ENCODE measurements around the gene ALG14.

ALG14 gene

DNA sequence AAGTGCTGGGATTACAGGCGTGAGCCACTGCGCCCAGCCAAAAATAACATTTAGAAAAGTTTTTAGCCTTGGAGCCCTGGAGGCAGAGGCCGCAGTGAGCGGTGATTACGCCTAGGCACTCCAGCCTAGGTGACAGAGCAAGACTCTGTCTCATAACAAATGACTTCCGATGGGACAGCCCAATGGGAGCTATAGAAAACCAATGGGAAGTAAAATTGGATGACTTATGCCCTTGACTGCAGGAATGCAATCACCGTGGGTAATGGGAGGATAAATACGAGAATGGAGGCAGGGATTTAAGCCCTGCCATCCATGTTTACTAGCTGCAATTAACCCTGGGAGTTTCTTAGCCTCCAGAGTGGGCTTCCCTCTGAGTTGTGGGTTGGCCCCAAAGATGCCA lies 108.9 kb downstream of the ALG14 start (continued):
- TF ChIP-seq, protein P1, sequence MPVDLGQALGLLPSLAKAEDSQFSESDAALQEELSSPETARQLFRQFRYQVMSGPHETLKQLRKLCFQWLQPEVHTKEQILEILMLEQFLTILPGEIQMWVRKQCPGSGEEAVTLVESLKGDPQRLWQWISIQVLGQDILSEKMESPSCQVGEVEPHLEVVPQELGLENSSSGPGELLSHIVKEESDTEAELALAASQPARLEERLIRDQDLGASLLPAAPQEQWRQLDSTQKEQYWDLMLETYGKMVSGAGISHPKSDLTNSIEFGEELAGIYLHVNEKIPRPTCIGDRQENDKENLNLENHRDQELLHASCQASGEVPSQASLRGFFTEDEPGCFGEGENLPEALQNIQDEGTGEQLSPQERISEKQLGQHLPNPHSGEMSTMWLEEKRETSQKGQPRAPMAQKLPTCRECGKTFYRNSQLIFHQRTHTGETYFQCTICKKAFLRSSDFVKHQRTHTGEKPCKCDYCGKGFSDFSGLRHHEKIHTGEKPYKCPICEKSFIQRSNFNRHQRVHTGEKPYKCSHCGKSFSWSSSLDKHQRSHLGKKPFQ (tag by site-specific recombination; IDR thresholded peaks at IDR 0.05) = no peak
- no peak; the same call in 1 of the 2 replicates for TF ChIP-seq ZNF580 (tag by site-specific recombination; IDR thresholded peaks at IDR 0.05)
- TF ChIP-seq, protein P2, sequence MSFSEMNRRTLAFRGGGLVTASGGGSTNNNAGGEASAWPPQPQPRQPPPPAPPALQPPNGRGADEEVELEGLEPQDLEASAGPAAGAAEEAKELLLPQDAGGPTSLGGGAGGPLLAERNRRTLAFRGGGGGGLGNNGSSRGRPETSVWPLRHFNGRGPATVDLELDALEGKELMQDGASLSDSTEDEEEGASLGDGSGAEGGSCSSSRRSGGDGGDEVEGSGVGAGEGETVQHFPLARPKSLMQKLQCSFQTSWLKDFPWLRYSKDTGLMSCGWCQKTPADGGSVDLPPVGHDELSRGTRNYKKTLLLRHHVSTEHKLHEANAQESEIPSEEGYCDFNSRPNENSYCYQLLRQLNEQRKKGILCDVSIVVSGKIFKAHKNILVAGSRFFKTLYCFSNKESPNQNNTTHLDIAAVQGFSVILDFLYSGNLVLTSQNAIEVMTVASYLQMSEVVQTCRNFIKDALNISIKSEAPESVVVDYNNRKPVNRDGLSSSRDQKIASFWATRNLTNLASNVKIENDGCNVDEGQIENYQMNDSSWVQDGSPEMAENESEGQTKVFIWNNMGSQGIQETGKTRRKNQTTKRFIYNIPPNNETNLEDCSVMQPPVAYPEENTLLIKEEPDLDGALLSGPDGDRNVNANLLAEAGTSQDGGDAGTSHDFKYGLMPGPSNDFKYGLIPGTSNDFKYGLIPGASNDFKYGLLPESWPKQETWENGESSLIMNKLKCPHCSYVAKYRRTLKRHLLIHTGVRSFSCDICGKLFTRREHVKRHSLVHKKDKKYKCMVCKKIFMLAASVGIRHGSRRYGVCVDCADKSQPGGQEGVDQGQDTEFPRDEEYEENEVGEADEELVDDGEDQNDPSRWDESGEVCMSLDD (tag by site-specific recombination; IDR thresholded peaks at IDR 0.05) = no peak
- TF ChIP-seq ZNF184 (tag by site-specific recombination; IDR thresholded peaks at IDR 0.05) = no peak
- TF ChIP-seq PATZ1 (tag by site-specific recombination; IDR thresholded peaks at IDR 0.05) = no peak
- TF ChIP-seq ZNF843 (tag by site-specific recombination; IDR thresholded peaks at IDR 0.05) = peak; percentile 72
- TF ChIP-seq SCRT1 (tag by site-specific recombination; IDR thresholded peaks at IDR 0.05; ENCODE audit: borderline replicate concordance) = no peak
- no peak for TF ChIP-seq KLF9 (tag by site-specific recombination; IDR thresholded peaks at IDR 0.05; ENCODE audit: low read depth)
- TF ChIP-seq, protein P3, sequence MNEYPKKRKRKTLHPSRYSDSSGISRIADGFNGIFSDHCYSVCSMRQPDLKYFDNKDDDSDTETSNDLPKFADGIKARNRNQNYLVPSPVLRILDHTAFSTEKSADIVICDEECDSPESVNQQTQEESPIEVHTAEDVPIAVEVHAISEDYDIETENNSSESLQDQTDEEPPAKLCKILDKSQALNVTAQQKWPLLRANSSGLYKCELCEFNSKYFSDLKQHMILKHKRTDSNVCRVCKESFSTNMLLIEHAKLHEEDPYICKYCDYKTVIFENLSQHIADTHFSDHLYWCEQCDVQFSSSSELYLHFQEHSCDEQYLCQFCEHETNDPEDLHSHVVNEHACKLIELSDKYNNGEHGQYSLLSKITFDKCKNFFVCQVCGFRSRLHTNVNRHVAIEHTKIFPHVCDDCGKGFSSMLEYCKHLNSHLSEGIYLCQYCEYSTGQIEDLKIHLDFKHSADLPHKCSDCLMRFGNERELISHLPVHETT (tag by site-specific recombination; IDR thresholded peaks at IDR 0.05) = no peak
- TF ChIP-seq, protein P4, sequence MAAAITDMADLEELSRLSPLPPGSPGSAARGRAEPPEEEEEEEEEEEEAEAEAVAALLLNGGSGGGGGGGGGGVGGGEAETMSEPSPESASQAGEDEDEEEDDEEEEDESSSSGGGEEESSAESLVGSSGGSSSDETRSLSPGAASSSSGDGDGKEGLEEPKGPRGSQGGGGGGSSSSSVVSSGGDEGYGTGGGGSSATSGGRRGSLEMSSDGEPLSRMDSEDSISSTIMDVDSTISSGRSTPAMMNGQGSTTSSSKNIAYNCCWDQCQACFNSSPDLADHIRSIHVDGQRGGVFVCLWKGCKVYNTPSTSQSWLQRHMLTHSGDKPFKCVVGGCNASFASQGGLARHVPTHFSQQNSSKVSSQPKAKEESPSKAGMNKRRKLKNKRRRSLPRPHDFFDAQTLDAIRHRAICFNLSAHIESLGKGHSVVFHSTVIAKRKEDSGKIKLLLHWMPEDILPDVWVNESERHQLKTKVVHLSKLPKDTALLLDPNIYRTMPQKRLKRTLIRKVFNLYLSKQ (tag by site-specific recombination; IDR thresholded peaks at IDR 0.05; ENCODE audit: borderline replicate concordance) = no peak
- TF ChIP-seq HOXA7 (CRISPR knock-in tag; IDR thresholded peaks at IDR 0.05; ENCODE audit: borderline replicate concordance) = no peak
- no peak for TF ChIP-seq KLF8 (tag by site-specific recombination; IDR thresholded peaks at IDR 0.05)
- no peak for TF ChIP-seq ZNF561 (tag by site-specific recombination; IDR thresholded peaks at IDR 0.05; ENCODE audit: borderline replicate concordance)

GRCh38 chr1:94962409-94963265 lies 110.1 kb downstream of the ALG14 start:
- no peaks in the 10 kb centered on the region for H3K9me3 ChIP-seq (ENCODE audit: control insufficient read depth, insufficient read depth, low read depth, low read length)
- no peak overlapping the region for H3K4me3 ChIP-seq (ENCODE audit: low read depth, low read length)
- H3K36me3 ChIP-seq (ENCODE audit: control insufficient read depth in 2 of 2, insufficient read depth in 1 of 2, low read length in 2 of 2) = no peaks in the 10 kb centered on the region
- H3K27ac ChIP-seq (ENCODE audit: extremely low read depth, low read depth, low read length) = no peak overlapping the region
- no peaks in the 10 kb centered on the region; the same call in 1 of the 2 replicates for H3K4me1 ChIP-seq (ENCODE audit: control insufficient read depth, insufficient read depth, low read length)
- ChIA-PET CTCF (interaction anchor here (1.6 kb wide), 1 partner anchor 108 kb away, joined by 3 read pairs; no protein-coding TSS in a partner anchor), POLR2A (interaction anchor here (0.7 kb wide), 1 partner anchor 12 kb away, joined by 4 read pairs; no protein-coding TSS in a partner anchor)
- no peak for TF ChIP-seq SETDB1 (IDR thresholded peaks at IDR 0.05; ENCODE audit: insufficient read length, low read length)
- no peak for TF ChIP-seq OSR2 (tag by site-specific recombination; IDR thresholded peaks at IDR 0.05)
- TF ChIP-seq, protein P5, sequence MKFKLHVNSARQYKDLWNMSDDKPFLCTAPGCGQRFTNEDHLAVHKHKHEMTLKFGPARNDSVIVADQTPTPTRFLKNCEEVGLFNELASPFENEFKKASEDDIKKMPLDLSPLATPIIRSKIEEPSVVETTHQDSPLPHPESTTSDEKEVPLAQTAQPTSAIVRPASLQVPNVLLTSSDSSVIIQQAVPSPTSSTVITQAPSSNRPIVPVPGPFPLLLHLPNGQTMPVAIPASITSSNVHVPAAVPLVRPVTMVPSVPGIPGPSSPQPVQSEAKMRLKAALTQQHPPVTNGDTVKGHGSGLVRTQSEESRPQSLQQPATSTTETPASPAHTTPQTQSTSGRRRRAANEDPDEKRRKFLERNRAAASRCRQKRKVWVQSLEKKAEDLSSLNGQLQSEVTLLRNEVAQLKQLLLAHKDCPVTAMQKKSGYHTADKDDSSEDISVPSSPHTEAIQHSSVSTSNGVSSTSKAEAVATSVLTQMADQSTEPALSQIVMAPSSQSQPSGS (tag by site-specific recombination; IDR thresholded peaks at IDR 0.05; ENCODE audit: low read depth) = peak; percentile 80
- TF ChIP-seq ZNF654 (tag by site-specific recombination; IDR thresholded peaks at IDR 0.05; ENCODE audit: low read depth) = no peak
- no peak for TF ChIP-seq ZBTB11 (tag by site-specific recombination; conservative IDR thresholded peaks at IDR 0.05; ENCODE audit: low read depth)
- TF ChIP-seq ZBTB17 (tag by site-specific recombination; IDR thresholded peaks at IDR 0.05) = peak; percentile 88
- peak; percentile 14; the same call in 1 of the 2 replicates for TF ChIP-seq ZBTB20 (tag by site-specific recombination; IDR thresholded peaks at IDR 0.05)

All from HEK293 (cell line).